Fibroblast of the conjunctiva (primary cell): ENCODE measurements around the gene OMG.
"Not testable (repeated sequence)": the region's sequence is repeated elsewhere in the genome, so short reads cannot be mapped to it uniquely, and the experiment has no call there.

Experiments
- DNase-seq: peaks from one replicate; pipeline ENCODE4 v3.0.0-alpha.2; 2010; ENCODE audit warnings: low read depth

The OMG gene, protein sequence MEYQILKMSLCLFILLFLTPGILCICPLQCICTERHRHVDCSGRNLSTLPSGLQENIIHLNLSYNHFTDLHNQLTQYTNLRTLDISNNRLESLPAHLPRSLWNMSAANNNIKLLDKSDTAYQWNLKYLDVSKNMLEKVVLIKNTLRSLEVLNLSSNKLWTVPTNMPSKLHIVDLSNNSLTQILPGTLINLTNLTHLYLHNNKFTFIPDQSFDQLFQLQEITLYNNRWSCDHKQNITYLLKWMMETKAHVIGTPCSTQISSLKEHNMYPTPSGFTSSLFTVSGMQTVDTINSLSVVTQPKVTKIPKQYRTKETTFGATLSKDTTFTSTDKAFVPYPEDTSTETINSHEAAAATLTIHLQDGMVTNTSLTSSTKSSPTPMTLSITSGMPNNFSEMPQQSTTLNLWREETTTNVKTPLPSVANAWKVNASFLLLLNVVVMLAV

DNA sequence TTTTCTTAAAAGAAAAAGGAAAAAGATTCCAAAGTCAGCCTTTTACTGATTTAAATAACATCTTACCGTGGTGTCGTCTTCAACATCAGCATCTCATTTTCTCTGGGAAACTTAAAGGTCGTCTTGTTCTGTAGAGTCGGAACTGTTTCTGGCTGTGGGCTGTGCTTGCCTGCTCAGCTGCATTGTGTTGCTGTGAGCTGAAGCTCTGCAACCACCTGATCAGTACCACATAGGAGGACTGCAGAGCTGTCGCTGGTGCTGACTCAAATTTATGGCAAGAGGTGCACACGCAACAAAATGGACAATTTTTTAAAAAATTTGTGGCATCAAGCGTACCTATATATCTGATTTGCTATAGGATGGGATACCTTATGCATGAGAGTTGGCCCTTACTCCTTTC, at the start of gene OMG:
Gene OMG (minus strand): TSS at position 150 of the 400 bp plus-strand sequence. CDS start 908 bp downstream, outside the sequence.
- no peak for DNase-seq

DNA sequence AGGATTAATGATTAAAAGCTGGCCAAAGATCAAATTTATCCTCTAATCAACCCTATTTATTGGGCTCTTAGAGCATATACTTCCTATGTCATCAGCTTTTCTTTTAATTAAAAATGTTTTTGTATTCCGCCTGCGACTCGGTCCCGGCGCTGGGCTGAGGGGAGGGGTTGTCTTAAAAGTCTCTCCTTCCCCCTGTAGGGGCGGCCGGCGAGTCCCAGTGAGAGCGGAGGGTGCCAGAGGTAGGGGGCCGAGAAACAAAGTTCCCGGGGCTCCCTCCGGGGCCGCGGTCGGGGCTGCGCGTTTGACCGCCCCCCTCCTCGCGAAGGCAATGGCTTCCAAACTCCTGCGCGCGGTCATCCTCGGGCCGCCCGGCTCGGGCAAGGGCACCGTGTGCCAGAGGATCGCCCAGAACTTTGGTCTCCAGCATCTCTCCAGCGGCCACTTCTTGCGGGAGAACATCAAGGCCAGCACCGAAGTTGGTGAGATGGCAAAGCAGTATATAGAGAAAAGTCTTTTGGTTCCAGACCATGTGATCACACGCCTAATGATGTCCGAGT, 48.2 kb upstream of the OMG start:
- not testable (repeated sequence) for DNase-seq

DNA sequence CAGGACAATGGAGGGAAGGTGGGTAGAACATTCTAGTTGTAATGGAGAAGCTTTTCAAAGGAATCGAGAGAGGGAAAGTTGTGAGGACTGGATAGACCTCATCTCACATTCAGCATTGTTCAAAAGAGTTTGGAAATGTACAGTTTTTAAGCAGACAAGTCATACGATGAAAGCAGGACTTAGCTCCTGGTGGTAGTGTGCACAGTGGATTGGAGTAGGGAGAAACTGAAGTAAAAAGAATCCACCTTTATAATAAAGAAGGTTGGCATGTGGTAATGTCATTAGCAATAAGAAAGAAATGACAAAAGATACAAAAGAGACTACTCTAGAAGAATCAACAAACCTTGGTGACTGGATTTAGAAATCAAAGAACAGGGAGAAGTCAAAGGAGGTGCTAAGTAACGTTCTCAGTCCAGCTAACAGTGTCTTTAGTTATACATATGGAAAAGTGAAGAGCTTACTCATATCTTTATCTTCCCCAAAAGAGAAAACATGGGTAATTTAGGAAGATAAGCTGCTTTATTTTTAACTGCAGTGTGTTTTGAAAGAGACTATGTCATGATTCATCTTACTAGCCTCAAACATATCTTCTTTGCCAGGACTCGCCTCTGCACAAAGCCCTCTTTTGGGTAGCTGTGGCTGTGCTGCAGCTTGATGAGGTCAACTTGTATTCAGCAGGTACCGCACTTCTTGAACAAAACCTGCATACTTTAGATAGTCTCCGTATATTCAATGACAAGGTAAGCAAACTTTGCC, 43.0 kb upstream of the OMG start:
- no peak for DNase-seq

DNA sequence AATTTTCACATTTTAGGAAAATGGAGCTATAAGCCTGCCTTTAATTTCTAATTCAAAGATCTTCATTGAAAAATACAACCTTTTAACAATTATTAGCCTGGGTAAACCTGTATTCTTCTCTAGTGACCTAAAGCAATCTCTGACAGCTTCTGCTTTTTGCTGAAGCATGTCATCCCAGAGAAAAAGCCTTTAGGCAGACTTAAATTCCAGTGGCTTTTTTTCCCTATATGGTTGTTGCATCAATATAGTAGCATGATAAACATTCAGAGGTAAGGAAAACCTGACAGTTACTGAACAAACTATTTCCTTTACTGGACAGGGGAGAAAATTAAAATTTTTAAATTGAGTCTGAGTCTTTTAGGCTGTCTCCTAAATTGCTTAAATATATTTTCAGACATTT, 32.2 kb upstream of the OMG start:
- no peak for DNase-seq

DNA sequence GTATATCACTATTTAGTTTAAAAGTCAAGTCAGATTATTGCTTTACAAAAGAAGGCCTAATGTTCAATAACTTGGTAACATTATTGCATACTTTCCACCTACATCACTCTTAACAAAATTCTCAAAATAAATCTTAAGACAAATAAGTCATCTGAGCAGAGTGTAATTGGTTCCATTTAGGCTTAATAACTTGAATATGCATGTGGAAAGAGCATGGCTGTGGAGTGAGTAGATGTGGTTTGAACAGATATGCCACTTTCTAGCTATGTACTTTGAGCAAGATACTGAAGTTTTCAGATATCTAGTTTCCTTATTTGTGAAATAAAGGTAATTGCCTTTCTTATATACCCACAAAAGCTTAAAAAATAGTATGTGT, 31.1 kb upstream of the OMG start:
- no peak for DNase-seq

DNA sequence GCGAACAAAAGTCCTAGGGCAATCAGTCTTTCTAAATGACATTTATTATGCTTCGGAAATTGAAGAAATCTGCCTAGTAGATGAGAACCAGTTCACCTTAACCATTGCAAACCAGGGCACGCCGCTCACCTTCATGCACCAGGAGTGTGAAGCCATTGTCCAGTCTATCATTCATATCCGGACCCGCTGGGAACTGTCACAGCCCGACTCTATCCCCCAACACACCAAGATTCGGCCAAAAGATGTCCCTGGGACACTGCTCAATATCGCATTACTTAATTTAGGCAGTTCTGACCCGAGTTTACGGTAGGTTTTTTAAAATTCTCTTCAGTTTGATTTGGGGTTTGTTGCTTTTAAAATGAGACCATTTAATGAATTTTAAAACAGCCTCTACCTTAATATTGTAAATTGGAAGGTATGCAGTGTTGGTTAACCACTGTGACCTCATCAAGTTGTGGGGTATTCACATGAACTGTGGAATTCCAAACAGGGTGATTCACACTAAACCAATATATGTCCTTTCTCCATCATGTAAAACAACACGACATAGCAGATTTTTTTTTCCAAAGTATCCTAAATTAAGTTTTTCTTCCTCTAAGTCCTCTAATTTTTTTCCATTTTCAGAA, 30.6 kb upstream of the OMG start:
- peak; percentile 16 for DNase-seq

DNA sequence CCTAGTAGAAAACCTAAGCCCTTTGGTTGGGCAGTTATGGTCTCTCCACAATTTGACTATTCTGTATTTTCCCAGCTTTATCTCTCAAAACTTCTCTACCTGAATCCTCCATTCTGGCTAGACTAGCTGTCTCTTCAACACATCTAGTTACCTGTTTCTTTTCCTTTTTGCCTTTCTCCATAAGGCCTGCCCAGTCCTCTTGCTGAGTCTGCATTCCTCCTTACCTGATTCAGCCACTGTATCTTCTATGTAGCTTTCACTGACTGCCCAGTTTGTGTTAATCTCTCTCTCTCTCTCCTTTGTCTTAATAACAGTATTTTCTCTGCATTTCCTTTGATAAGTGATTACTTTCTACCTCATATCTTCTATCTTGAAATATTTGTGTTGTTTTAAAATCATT, 26.5 kb upstream of the OMG start:
- DNase-seq, result no peak

DNA sequence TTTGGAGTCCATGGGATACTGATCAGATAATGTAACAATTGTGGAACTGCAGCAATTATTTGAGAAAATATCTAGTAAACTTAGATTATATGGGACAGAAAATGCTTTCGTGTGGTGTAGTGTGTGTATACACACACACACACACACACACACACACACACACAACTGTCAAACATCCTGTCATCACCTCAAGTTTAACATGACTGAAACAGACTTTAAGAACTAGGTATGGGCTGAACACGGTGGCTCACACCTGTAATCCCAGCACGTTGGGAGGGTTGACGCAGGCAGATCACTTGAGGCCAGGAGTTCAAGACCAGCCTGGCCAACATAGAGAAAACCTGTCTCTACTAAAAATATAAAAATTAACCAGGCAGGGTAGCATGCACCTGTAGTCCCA, 24.9 kb upstream of the OMG start:
- no peak for DNase-seq

DNA sequence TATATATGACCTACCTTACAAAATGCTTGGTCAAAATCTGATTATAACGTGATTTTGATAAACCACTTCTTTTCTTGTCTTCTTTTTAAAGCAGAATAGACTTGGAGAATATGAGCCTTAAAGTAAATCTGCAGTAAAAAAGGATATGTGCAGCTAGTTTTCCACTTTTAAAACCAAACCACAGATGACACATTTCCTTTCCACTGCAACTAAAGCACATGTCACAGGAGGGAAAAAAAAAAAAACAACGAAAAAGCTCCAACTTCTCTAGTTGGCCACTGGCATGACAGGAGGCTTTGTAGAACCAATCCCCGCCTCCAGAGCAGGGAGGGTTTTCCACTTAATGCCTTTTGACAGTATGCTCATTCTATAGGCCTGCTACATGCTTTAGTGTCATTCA, 24.4 kb upstream of the OMG start, which contains the start of gene EVI2A:
Gene EVI2A (minus strand): TSS at position 142 of the 400 bp plus-strand sequence. CDS start 2,609 bp downstream, outside the sequence.
- no peak for DNase-seq

DNA sequence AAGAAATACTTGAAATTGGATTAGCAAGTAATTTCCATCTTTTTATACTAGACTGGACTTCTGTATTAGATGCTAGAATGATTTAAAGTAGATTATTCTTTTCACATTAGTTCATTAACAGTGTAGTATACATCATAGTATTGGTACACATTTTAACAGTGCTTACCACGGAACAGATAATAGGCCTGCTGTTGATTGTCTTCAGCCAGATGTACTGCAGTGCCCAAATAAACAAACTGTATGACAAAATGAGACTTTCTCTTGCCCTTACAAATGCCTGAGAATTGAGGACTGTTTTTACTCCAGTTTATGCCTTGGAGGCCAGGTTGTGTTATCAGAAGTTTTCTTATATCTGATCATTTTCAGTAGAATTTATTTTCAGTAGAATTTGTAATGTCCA, 23.8 kb upstream of the OMG start:
- no peak for DNase-seq

DNA sequence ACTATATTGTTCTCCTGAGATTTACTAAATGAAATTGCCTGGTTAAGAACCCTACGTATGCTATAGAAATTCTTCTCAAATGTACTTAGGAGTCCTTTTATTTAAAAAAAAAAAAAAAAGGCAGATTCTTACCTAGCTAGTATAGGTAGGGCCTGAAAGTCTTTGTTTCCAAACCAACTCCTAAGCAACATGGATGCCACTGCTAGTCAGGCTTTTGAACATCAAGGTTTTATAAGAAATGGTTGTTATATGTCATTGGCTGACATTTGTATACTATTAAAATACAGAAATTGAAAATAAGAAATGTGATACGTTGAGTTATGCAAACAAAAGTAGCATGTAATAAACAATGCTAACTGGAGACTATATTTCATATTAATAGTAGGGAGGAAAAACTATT, 23.2 kb upstream of the OMG start:
- DNase-seq, result no peak

DNA sequence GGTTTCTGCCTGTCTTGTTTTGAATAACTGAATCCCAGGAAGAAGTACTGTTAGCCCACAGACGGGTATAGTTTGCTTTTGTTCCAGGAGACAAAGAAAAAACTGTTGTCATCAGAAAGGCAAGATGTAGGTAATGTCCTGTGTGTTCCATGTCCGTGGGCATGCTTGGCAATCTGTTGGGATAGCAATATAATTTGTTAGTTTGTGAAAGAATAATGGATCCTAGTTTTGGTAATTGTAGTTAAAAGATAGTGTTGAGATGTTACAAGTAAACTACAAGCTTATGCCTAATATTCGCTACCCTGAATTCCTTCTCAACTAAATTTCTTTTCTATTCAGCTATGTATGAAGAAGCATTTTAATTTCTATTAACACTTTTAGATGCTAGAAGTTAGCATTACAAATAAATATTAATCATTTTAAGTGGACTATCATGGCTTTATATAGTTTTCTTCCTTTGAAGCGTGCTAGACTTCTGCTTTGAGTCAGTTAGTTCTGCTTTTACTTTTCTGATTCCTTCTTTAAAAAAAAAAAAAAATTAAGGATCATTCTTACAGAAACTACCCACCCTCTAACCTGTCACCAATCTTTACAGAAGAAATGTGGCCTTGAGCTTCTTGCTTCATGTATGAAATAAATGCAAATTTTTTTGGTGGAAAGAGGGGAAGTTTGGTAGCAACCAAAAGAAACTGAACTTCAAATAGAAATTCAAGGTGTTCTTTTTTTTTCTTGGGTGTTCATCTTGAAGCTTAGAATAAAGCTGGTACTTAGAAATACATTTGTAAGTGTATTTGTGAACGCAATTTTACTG, 22.0 kb upstream of the OMG start:
- no peak for DNase-seq

DNA sequence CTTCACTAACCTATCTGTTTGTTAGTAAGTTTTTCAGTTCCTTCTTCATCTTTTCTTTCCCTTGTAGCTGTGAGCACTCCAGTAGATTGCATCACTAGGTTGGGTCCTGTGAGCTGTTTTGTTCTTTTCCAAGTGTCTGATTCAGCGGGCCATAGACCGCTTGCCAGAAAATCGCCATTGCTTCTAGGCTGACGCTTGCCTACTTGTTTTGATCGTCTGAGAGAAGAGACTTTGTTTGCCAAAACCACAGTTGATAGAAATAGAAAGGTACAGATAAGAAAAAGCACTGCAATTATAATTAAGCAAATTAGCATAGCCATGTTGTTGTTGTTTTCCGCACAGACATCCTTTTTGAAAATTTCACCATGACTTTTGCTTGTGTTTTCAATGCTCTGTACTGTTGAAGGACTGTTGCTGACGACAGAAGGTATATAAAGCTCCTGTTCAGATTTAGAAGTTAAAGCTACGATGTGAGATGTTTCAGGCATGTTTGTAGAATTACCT, 21.3 kb upstream of the OMG start:
- peak; percentile 74 for DNase-seq

DNA sequence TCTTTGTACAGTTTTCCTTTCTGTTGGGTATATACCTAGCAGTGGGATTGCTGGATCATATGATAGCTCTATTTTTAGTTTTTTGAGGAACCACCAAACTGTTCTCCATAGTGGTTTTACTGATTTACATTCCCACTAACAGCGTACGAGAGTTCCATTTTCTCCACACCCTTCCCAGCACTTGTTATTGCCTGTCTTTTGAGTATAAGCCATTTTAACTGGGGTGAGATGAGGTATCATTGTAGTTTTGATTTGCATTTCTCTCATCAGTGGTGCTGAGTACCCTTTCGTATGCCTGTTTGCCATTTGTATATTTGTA, 17.7 kb upstream of the OMG start:
- no peak for DNase-seq

DNA sequence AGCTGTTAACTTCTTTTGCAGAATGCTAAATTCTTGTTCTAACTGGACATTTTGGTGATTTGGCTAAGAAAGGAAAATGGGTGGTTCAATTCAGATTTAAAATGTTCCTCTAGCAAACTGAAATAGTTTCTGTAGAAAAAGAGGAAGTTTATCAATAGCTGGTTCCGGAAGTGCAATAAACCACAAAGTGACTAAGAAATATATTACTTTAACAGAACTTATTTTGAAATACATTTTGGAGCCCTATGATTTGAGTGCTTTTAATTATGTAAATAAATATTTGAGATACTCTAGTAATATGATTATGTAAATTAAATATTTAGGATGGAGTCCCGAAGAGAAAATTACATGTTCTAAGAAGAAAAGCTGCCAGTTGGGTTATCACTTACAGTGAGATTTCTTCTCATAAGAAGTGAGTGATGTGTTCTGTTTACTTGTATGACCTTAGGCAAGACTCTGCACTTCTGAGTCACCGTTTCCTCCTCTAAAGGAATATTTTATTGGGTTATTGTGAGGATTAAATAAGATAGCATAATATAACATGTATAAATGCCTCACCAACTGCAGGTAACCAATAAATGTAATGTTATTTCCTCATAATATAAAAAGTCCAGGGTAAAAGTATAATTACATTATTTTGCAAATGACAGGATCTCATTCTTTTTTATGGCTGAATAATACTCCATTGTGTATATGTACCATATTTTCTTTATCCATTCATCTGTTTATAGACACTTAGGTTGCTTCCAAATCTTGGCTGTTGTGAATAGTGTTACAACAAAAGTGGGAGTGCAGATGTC, 17.1 kb upstream of the OMG start, which contains the start of gene EVI2B:
Gene EVI2B (minus strand): TSS at position 73 of the 800 bp plus-strand sequence. CDS start 8,445 bp downstream, outside the sequence.
- DNase-seq, result peak; percentile 18

DNA sequence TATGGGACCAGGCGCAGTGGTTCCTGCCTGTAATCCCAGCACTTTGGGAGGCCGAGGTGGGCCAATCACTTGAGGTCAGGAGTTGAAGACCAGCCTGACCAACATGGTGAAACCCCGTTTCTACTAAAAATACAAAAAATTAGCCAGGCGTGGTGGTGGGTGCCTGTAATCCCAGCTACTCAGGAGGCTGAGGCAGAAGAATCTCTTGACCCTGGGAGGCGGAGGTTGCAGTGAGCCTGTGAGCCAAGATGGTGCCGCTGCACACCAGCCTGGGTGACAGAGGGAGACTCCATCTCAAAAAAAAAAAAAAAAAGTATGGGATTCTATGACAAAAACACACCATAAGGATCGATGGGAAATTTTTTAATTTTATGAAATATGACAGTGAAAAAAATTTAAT, 15.2 kb upstream of the OMG start:
- not testable (repeated sequence) for DNase-seq

DNA sequence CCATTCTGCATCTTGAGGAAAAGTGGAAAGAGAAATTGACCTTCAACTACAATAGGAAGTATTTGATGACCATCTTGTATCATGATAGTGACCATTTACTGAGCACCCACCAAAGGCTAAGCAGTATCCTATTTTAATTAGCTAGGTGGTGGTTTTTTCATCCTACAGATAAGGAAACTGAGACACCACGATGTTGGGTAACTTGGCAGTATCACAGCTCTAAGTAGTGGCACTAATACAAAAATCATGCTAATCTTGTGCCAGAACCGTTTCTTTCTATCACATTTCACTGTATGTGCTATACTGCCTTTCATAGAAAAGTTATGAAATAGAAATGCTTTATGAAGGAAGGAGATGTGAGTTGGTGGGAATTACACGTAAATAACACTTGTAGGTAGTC, 14.5 kb upstream of the OMG start:
- no peak for DNase-seq

DNA sequence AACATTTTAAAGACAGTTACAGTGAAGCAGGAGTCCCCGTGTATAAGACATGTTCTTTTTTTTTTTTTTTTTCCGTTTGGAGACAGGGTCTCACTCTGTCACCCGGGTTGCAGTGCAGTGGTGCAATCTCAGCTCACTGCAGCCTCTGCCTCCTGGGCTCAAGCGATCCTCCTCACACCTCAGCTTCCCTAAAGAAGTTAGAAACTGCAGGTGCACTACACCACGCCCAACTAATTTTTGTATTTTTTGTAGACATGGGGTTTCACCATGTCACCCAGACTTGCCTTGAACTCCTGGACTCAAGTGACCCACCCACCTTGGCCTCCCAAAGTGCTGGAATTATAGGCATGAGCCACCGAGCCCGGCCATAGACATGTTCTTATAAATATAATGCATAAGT, 13.8 kb upstream of the OMG start:
- no peak for DNase-seq

DNA sequence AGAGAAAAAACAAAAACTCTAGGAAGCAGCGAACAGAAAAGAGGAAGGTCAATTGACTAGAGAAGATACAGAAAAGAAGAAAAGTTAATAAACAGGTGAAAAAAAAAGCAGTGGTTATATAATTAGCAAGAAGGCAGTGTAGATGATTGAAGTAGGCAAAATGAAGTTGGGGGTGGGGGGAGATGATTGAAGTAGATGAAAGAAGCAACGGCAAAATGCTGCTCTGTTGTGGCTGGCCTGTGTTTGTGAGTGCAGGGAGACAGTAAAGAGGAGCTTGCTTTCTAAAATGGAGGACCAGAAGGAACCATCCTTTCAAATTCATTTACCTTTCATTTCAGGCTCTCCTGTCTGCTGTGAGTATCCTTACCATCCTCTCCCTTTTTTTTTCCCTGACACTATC, 13.2 kb upstream of the OMG start:
- no peak for DNase-seq

DNA sequence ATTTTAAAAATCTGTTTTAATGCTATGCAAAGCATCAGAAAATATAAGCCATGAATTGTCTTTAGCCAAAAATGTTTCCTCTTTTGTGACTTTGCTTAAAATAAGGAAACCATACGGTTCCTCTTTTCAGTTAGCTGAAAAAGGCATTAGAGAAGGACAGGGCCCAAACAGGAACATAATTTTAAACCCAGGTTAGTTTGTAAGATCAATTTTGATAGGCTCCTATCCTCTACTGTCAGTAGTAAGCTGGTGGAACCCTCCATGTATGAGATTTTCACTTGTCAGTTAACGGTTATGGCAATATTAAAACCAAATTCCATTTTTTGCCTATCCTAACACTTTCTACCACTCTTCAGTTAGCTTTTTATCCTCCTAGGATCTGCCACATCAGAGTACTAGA, 12.5 kb upstream of the OMG start:
- DNase-seq, result no peak
